Measurements from ENCODE around the gene UBE2G1.

Gene UBE2G1

DNA sequence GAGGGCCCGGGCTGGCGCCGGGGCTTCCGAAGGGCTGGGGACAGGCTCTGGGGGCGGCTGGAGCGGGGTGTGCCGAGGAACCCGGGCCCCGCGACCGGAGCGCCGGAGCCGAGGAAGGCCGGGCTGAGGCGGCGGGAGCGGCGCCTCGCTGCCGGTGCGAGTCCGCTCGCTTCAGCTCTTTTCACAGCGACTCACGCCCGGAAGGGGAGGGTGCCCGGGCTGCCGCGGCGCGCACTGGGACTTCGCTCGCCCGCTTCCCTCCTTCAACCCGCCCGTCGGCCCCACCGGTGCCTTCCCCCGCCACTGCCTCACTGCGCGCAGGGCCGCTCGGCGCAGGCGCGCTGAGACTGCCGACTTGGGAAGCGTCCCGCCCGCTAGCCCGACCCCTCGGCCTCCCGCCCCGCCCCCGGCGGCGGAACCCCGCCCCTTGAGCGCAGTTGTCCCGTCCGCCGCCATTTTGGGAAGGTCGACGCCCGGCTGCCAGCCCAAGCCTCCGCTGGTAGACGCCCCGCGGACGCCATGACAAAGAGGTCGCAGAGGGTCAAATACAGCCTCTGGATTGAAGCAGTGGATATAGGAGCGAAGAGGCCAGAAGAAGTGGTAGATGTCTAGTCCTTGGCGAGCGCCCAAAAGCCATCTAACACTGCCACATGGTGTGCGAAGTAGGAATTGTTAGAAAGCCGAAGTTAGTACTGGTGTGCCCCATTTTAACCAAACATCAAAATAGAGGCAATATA lies at the start of gene UBE2G1:
Gene UBE2G1, minus strand, starts transcription at position 349 of the 737 bp plus-strand sequence. CDS start 359 bp downstream, outside the sequence.
- TF ChIP-seq EZH2phosphoT487 (IDR thresholded peaks at IDR 0.05; ENCODE audit: low read depth), result no peak
- TF ChIP-seq, protein P1, sequence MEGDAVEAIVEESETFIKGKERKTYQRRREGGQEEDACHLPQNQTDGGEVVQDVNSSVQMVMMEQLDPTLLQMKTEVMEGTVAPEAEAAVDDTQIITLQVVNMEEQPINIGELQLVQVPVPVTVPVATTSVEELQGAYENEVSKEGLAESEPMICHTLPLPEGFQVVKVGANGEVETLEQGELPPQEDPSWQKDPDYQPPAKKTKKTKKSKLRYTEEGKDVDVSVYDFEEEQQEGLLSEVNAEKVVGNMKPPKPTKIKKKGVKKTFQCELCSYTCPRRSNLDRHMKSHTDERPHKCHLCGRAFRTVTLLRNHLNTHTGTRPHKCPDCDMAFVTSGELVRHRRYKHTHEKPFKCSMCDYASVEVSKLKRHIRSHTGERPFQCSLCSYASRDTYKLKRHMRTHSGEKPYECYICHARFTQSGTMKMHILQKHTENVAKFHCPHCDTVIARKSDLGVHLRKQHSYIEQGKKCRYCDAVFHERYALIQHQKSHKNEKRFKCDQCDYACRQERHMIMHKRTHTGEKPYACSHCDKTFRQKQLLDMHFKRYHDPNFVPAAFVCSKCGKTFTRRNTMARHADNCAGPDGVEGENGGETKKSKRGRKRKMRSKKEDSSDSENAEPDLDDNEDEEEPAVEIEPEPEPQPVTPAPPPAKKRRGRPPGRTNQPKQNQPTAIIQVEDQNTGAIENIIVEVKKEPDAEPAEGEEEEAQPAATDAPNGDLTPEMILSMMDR (IDR thresholded peaks at IDR 0.05; ENCODE audit: low read depth, low read length), result peak; percentile 15; the same call in 1 of the 2 replicates
- peak within 1 kb of the TSS; percentile 99 for H3K4me3 ChIP-seq (ENCODE audit: low read length)
- peaks cover 24% of the 10 kb centered on the region for H4K20me1 ChIP-seq (ENCODE audit: insufficient read depth, low read length)
- H3K4me2 ChIP-seq (ENCODE audit: low read length), result peak within 1 kb of the TSS; percentile 97
- peak within 1 kb of the TSS; percentile 88 for H3K27ac ChIP-seq (ENCODE audit: low read length)
- H3K36me3 ChIP-seq (replicated peaks; ENCODE audit: low read depth, low read length), result peaks cover 4% of the 10 kb centered on the region
- peak within 1 kb of the TSS; percentile 63; the same call in 1 of the 2 replicates for H2AFZ ChIP-seq (ENCODE audit: low read depth, low read length)
- peaks cover 48% of the 10 kb centered on the region for H3K79me2 ChIP-seq (ENCODE audit: low read length)
- H3K4me1 ChIP-seq (ENCODE audit: low read length), result 0 out of 2 replicates have a peak, but pooled peaks cover 6% of the 10 kb centered on the region
- no peaks in the 10 kb centered on the region for H3K27me3 ChIP-seq (ENCODE audit: low read depth, low read length)
- H3K9ac ChIP-seq (ENCODE audit: low read length), result peak within 1 kb of the TSS; percentile 99
- H3K9me3 ChIP-seq (ENCODE audit: insufficient read depth, low read length), result no peaks in the 10 kb centered on the region

DNA sequence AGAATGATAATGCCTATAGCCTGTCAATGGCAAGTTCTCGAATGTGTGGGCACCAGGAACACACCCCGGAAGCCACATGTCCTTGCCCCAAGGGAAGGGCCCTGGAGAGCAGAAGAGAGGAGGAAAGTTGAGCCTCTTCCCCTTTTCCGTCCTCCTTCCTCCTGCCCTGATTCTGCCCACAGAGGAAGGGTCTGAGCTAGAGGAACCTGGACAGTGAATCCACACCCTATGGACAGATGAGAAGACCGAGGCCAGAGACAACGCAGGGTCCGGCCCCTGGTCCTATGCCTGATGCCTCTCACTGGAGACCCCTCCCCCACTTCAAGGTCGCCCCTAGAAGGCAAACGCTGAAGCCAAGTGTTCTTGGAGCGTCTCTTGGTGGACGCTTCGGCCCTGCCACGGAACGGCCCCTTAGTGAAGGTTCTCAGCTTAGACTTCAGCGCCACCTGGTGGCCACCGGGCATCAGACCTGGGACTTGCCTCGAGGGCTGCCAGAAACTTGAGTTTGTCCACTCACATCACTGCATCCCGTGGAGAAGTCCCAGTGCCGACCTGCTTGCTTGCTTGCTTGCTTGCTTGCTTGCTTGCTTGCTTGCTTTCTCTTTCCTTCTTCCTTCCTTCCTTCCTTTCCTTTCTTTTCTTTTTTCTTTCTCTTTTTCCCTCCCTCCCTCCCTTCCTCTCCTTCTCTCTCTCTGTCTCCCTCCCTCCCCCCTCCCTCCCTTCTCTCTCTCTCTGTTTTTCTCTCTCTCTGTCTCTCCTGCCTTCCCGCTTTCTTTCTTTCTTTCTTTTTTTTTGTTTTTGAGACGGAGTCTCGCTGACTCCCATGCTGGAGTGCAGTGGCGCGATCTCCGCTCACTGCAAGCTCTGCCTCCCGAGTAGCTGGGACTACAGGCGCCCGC lies 46.7 kb upstream of the UBE2G1 start:
- TF ChIP-seq, protein P1 (IDR thresholded peaks at IDR 0.05; ENCODE audit: low read depth, low read length), result peak; percentile 84
- no peak for TF ChIP-seq EZH2phosphoT487 (IDR thresholded peaks at IDR 0.05; ENCODE audit: low read depth)
- Histone ChIP-seq H3K4me2 (ENCODE audit: low read length) (peak overlapping the region; percentile 96), H3K9me3 (ENCODE audit: insufficient read depth, low read length) (no peaks in the 10 kb centered on the region), H3K27ac (ENCODE audit: low read length) (no peak overlapping the region), H2AFZ (ENCODE audit: low read depth, low read length) (peak overlapping the region; percentile 92; the same call in 1 of the 2 replicates), H4K20me1 (ENCODE audit: insufficient read depth, low read length) (no peaks in the 10 kb centered on the region), H3K9ac (ENCODE audit: low read length) (peak overlapping the region; percentile 62), H3K27me3 (ENCODE audit: low read depth, low read length) (no peaks in the 10 kb centered on the region), H3K79me2 (ENCODE audit: low read length) (no peaks in the 10 kb centered on the region), H3K4me1 (ENCODE audit: low read length) (peaks cover 5% of the 10 kb centered on the region), H3K4me3 (ENCODE audit: low read length) (peak overlapping the region; percentile 79), H3K36me3 (replicated peaks; ENCODE audit: low read depth, low read length) (no peaks in the 10 kb centered on the region)

- no peaks in the 10 kb centered on the region for H3K79me2 ChIP-seq (ENCODE audit: low read length)
- H3K9ac ChIP-seq (ENCODE audit: low read length), result no peak overlapping the region
- no peak overlapping the region for H3K4me3 ChIP-seq (ENCODE audit: low read length)
- no peak overlapping the region for H2AFZ ChIP-seq (ENCODE audit: low read depth, low read length)
- H3K27me3 ChIP-seq (ENCODE audit: low read depth, low read length), result no peaks in the 10 kb centered on the region
- no peaks in the 10 kb centered on the region for H4K20me1 ChIP-seq (ENCODE audit: insufficient read depth, low read length)
- H3K36me3 ChIP-seq (replicated peaks; ENCODE audit: low read depth, low read length), result no peaks in the 10 kb centered on the region
- no peak overlapping the region for H3K4me2 ChIP-seq (ENCODE audit: low read length)
- H3K9me3 ChIP-seq (ENCODE audit: insufficient read depth, low read length), result no peaks in the 10 kb centered on the region
- H3K4me1 ChIP-seq (ENCODE audit: low read length), result peaks cover 5% of the 10 kb centered on the region
- no peak overlapping the region for H3K27ac ChIP-seq (ENCODE audit: low read length)
- TF ChIP-seq, protein P1 (IDR thresholded peaks at IDR 0.05; ENCODE audit: low read depth, low read length), result no peak
- TF ChIP-seq EZH2phosphoT487 (IDR thresholded peaks at IDR 0.05; ENCODE audit: low read depth), result no peak
Measured at GRCh38 chr17:4411201-4411600, 44.7 kb upstream of the UBE2G1 start.

DNA sequence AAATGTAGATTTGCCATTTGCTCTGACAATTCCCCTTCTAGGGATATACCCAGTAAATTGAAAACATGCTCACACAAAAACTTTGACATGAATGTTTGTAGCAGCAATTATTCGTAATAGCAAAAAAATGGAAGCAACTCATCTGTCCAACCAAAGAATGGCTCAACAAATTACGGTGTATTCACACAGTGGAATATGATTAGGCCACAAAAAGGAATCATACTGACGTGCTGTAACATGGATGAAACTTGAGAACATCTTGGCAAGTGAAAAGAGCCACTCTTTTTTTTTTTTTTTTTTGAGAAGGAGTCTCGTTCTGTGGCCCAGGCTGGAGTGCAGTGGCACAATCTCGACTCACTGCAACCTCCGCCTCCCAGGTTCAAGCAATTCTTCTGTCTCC lies 43.2 kb upstream of the UBE2G1 start:
- H3K4me1 ChIP-seq (ENCODE audit: low read length), result peaks cover 5% of the 10 kb centered on the region
- no peaks in the 10 kb centered on the region for H3K9me3 ChIP-seq (ENCODE audit: insufficient read depth, low read length)
- TF ChIP-seq, protein P1 (IDR thresholded peaks at IDR 0.05; ENCODE audit: low read depth, low read length), result no peak
- no peak for TF ChIP-seq EZH2phosphoT487 (IDR thresholded peaks at IDR 0.05; ENCODE audit: low read depth)
- H3K79me2 ChIP-seq (ENCODE audit: low read length), result no peaks in the 10 kb centered on the region
- no peaks in the 10 kb centered on the region for H3K36me3 ChIP-seq (replicated peaks; ENCODE audit: low read depth, low read length)
- H4K20me1 ChIP-seq (ENCODE audit: insufficient read depth, low read length), result no peaks in the 10 kb centered on the region
- H3K27me3 ChIP-seq (ENCODE audit: low read depth, low read length), result no peaks in the 10 kb centered on the region
- H3K4me3 ChIP-seq (ENCODE audit: low read length), result no peak overlapping the region
- H3K4me2 ChIP-seq (ENCODE audit: low read length), result no peak overlapping the region
- no peak overlapping the region for H2AFZ ChIP-seq (ENCODE audit: low read depth, low read length)
- H3K9ac ChIP-seq (ENCODE audit: low read length), result no peak overlapping the region
- H3K27ac ChIP-seq (ENCODE audit: low read length), result no peak overlapping the region

Measured in OCI-LY3 (cell line).